ENCODE data around the gene CACNG3. TPM values are rescaled to one million over a fixed set of nuclear protein-coding genes. Genes with fewer than 3 reads are reported as not detected.

The CACNG3 gene
- total RNA-seq, 3 donors from 2014 or later (not counting 1 experiment from before 2014, with no cell fraction given): not detected

DNA sequence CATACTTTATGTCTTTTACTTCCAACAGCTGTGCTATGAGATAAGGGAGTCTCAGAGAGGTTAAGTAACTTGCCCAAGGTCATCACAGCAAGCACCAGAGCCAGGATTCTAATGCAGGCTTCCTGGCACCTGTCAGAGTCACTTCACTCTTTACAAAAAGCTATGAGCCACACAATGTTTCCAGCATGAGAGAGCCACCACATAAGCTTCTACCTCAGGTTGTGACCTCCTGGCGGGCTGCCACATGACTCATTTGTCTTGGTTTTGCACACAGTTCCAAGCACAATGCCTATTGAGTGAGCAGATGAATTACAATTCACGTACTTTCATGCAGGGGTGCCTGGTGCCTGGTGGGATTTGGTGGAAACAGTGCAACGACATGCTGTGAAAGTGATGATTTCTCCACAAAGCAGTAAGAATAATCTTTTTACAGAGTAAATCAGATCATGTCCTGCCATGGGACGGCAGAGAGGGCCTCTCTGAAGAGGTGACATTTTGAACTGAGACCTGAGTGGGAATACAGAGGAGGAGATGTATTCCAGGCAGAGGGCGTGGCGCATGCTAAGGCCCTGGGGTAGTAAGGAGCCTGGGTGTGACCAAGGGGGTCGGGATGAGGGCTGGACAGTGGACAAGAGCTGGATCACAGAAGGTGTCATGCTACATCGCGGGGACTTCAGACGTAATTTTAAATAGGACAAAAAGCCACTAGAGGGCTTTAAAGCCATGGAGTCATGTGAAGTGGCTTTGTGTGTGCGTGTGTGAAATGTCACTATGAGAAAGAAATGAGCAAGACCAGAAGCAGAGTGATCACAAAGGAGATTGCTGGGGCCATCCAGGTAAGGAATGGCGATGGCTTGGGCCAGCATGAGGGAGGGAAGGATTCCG, 53.4 kb downstream of the CACNG3 start:
- Mint-ChIP-seq H3K27me3 (ENCODE audit: low read depth in 2 of 2) (peaks cover 9 to 24% of the 10 kb centered on the region in 2 donors), H3K27ac (no peak overlapping the region), H3K9me3 (no peaks in the 10 kb centered on the region), H3K4me3 (no peak overlapping the region), H3K36me3 (no peaks in the 10 kb centered on the region), H3K4me1 (no peaks in the 10 kb centered on the region)
- intact Hi-C loops (cut with micrococcal nuclease): no loop called here
- WGBS (ENCODE audit: insufficient coverage): 80% methylated on average over 13 of the region's 13 CpGs
- H3K27ac ChIP-seq (ENCODE audit: low read length): no peak overlapping the region
- H3K27me3 ChIP-seq (ENCODE audit: control insufficient read depth, insufficient read depth, low read length): no peaks in the 10 kb centered on the region
- H3K4me3 ChIP-seq (ENCODE audit: low read length): no peak overlapping the region
- TF ChIP-seq, protein P1, sequence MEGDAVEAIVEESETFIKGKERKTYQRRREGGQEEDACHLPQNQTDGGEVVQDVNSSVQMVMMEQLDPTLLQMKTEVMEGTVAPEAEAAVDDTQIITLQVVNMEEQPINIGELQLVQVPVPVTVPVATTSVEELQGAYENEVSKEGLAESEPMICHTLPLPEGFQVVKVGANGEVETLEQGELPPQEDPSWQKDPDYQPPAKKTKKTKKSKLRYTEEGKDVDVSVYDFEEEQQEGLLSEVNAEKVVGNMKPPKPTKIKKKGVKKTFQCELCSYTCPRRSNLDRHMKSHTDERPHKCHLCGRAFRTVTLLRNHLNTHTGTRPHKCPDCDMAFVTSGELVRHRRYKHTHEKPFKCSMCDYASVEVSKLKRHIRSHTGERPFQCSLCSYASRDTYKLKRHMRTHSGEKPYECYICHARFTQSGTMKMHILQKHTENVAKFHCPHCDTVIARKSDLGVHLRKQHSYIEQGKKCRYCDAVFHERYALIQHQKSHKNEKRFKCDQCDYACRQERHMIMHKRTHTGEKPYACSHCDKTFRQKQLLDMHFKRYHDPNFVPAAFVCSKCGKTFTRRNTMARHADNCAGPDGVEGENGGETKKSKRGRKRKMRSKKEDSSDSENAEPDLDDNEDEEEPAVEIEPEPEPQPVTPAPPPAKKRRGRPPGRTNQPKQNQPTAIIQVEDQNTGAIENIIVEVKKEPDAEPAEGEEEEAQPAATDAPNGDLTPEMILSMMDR (IDR thresholded peaks at IDR 0.05): no peak
- ATAC-seq: no peak
- H3K4me1 ChIP-seq (ENCODE audit: control insufficient read depth, insufficient read depth, low read length): no peaks in the 10 kb centered on the region
- DNase-seq: no peak
- H3K9me3 ChIP-seq (ENCODE audit: control insufficient read depth, insufficient read depth, low read length): no peaks in the 10 kb centered on the region
- no peaks in the 10 kb centered on the region for H3K36me3 ChIP-seq (ENCODE audit: control insufficient read depth, insufficient read depth, low read length)

DNA sequence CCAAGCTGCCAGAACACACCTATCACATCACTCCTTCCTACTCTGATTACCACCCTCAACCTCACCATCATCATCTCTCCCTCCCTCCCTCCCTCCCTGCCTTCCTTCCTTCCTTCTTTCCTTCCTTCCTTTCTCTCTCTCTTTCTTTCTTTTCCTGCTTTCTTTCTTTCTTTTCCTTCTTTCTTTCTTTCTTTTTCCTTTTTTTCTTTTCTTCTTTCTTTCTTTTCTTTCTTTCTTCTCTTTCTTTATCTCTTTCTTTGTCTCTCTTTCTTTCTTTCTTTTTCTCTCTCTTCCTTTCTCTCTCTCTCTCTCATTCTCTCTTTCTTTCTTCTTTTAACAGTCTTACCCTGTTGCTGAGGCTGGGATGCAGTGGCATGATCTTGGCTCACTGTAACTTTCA, 59.2 kb downstream of the CACNG3 start:
- no peaks in the 10 kb centered on the region for H3K36me3 ChIP-seq (ENCODE audit: control insufficient read depth, insufficient read depth, low read length)
- H3K36me3 Mint-ChIP-seq: no peaks in the 10 kb centered on the region
- DNase-seq: no peak
- no peak overlapping the region for H3K27ac Mint-ChIP-seq
- no peak for ATAC-seq
- H3K27ac ChIP-seq (ENCODE audit: low read length): no peak overlapping the region
- H3K4me1 Mint-ChIP-seq: no peaks in the 10 kb centered on the region
- peaks cover 12 to 26% of the 10 kb centered on the region in 2 donors for H3K27me3 Mint-ChIP-seq (ENCODE audit: low read depth in 2 of 2)
- no peak overlapping the region for H3K4me3 Mint-ChIP-seq
- TF ChIP-seq, protein P1 (IDR thresholded peaks at IDR 0.05): no peak
- H3K4me1 ChIP-seq (ENCODE audit: control insufficient read depth, insufficient read depth, low read length): no peaks in the 10 kb centered on the region
- H3K27me3 ChIP-seq (ENCODE audit: control insufficient read depth, insufficient read depth, low read length): no peaks in the 10 kb centered on the region
- H3K4me3 ChIP-seq (ENCODE audit: low read length): no peak overlapping the region
- no peaks in the 10 kb centered on the region for H3K9me3 ChIP-seq (ENCODE audit: control insufficient read depth, insufficient read depth, low read length)
- no peaks in the 10 kb centered on the region for H3K9me3 Mint-ChIP-seq
- intact Hi-C loops (cut with micrococcal nuclease): no loop called here

DNA sequence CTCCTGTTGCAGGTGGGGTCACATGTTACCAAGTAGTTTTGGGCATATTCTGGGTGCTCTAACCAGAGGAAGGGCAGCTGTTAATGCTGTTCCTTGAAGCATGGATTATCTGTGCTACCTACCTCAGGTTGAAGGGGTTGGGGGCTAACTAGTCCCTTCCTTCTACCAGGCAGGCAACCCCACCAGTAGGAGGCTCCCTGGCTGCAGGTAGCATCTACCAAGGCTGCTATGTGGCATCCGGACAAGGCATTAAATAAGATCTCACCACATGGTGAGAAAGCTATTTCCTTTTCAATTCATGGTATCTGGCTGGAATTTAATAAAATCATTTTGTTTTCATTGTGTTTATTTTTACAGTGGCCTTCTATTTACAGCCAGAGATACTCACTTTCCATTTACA, 62.5 kb downstream of the CACNG3 start:
- no peak for ATAC-seq
- peaks cover 14 to 19% of the 10 kb centered on the region in 2 donors for H3K27me3 Mint-ChIP-seq (ENCODE audit: low read depth in 2 of 2)
- WGBS (ENCODE audit: insufficient coverage): 50% methylated on average over 1 of the region's 1 CpG
- Histone ChIP-seq H3K9me3 (ENCODE audit: control insufficient read depth, insufficient read depth, low read length) (no peaks in the 10 kb centered on the region), H3K27me3 (ENCODE audit: control insufficient read depth, insufficient read depth, low read length) (no peaks in the 10 kb centered on the region), H3K4me1 (ENCODE audit: control insufficient read depth, insufficient read depth, low read length) (no peaks in the 10 kb centered on the region), H3K27ac (ENCODE audit: low read length) (no peak overlapping the region), H3K4me3 (ENCODE audit: low read length) (no peak overlapping the region), H3K36me3 (ENCODE audit: control insufficient read depth, insufficient read depth, low read length) (no peaks in the 10 kb centered on the region)
- no peak overlapping the region for H3K27ac Mint-ChIP-seq
- no peaks in the 10 kb centered on the region for H3K36me3 Mint-ChIP-seq
- DNase-seq: no peak
- TF ChIP-seq, protein P1 (IDR thresholded peaks at IDR 0.05): no peak
- intact Hi-C loops (cut with micrococcal nuclease): no loop called here
- H3K4me1 Mint-ChIP-seq: no peaks in the 10 kb centered on the region
- H3K4me3 Mint-ChIP-seq: no peak overlapping the region
- H3K9me3 Mint-ChIP-seq: no peaks in the 10 kb centered on the region
